Bronchial epithelial cell (primary cell): ENCODE measurements around the gene SLC2A8. TPM values are rescaled to one million over a fixed set of nuclear protein-coding genes. Genes with fewer than 3 reads are reported as not detected.
A peak's percentile ranks its signal among the peaks of the same experiment; 100 is the strongest.

Experiments
- DNase-seq: peaks from one replicate; pipeline ENCODE4 v3.0.0-alpha.2; 2010; ENCODE audit warnings: low read depth
- FAIRE-seq: peaks from 2 replicates; lab custom pipeline; 2011; peaks lifted over from hg19 to GRCh38; lab: Jason Lieb, UNC
- H3K27me3 ChIP-seq: 2 replicates; pipeline ENCODE4 v1.5.1; 2011; ENCODE audit warnings: low read length; ENCODE audit not compliant: control insufficient read depth, insufficient read depth
- H3K36me3 ChIP-seq: 2 replicates; pipeline ENCODE4 v1.5.1; 2011; ENCODE audit warnings: low read length; ENCODE audit not compliant: control insufficient read depth, insufficient read depth
- H3K4me3 ChIP-seq: 2 replicates; pipeline ENCODE4 v1.5.1; 2011; ENCODE audit warnings: mild to moderate bottlenecking, low read depth, low read length, control low read depth
- total RNA-seq: library from RNA; depleted of rRNA; stranded (reverse); fragments of >200 nt; gene quantifications from 2 replicates; pipeline ENCODE4 v1.2.1, GENCODE V29; 2014
- TF ChIP-seq, protein P1 (sequence below): IDR thresholded peaks from 2 replicates; pipeline ENCODE4 v1.5.1; 2011; ENCODE audit warnings: mild to moderate bottlenecking, moderate library complexity, low read length, control low read depth, inconsistent platforms; ENCODE audit not compliant: insufficient read depth, severe bottlenecking

Gene SLC2A8
- total RNA-seq, 1 donor from 2014 or later, result 4.5 TPM

DNA sequence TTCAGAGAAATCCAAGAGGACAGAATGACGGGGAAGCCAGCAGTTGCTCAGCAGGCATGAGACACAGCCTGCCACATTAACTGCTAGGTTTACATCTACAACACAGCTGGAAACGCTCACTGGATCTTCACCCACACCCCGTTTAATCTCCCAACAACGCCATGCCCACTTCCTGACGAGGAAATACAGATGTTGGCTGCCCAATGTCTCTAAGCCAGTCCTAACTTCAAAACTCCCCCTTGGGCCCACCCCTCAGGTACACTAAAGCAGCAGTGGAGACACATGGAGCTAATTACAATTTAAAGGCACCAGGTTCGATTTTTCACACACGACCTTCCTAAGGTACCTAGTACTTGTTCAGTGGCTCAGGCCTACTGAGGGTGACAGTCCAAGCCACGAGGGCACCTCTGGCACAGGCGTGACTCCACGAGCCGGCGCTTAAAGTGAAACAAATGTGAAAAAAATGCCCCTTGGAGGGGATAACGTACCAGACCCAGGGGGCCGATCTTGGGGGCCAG, 53.3 kb downstream of the SLC2A8 start:
- no peak for FAIRE-seq
- no peaks in the 10 kb centered on the region for H3K27me3 ChIP-seq
- TF ChIP-seq, protein P1, sequence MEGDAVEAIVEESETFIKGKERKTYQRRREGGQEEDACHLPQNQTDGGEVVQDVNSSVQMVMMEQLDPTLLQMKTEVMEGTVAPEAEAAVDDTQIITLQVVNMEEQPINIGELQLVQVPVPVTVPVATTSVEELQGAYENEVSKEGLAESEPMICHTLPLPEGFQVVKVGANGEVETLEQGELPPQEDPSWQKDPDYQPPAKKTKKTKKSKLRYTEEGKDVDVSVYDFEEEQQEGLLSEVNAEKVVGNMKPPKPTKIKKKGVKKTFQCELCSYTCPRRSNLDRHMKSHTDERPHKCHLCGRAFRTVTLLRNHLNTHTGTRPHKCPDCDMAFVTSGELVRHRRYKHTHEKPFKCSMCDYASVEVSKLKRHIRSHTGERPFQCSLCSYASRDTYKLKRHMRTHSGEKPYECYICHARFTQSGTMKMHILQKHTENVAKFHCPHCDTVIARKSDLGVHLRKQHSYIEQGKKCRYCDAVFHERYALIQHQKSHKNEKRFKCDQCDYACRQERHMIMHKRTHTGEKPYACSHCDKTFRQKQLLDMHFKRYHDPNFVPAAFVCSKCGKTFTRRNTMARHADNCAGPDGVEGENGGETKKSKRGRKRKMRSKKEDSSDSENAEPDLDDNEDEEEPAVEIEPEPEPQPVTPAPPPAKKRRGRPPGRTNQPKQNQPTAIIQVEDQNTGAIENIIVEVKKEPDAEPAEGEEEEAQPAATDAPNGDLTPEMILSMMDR, result no peak
- no peak for DNase-seq
- H3K4me3 ChIP-seq, result peak overlapping the region; percentile 89
- peaks cover 28% of the 10 kb centered on the region for H3K36me3 ChIP-seq

- Histone ChIP-seq H3K27me3 (no peaks in the 10 kb centered on the region), H3K4me3 (peak within 1 kb of the TSS; percentile 89), H3K36me3 (peaks cover 31% of the 10 kb centered on the region)
- DNase-seq, result peak; percentile 78
- TF ChIP-seq, protein P1, result no peak
- FAIRE-seq, result no peak
Observed at GRCh38 chr9:127450830-127451607, 54.0 kb downstream of the SLC2A8 start, which contains the start of the genes LRSAM1 and RPL12. Gene LRSAM1 (plus strand): TSS chr9:127451510. CDS start chr9:127454528, 3,018 bp downstream. Gene RPL12 (minus strand): TSS chr9:127451406. CDS start chr9:127451317, 89 bp downstream.

GRCh38 chr9:127451608-127451857, 54.6 kb downstream of the SLC2A8 start:
- Histone ChIP-seq H3K36me3 (peaks cover 31% of the 10 kb centered on the region), H3K27me3 (no peaks in the 10 kb centered on the region), H3K4me3 (peak overlapping the region; percentile 89)
- DNase-seq (no peak), FAIRE-seq (no peak)
- TF ChIP-seq, protein P1, result no peak

DNA sequence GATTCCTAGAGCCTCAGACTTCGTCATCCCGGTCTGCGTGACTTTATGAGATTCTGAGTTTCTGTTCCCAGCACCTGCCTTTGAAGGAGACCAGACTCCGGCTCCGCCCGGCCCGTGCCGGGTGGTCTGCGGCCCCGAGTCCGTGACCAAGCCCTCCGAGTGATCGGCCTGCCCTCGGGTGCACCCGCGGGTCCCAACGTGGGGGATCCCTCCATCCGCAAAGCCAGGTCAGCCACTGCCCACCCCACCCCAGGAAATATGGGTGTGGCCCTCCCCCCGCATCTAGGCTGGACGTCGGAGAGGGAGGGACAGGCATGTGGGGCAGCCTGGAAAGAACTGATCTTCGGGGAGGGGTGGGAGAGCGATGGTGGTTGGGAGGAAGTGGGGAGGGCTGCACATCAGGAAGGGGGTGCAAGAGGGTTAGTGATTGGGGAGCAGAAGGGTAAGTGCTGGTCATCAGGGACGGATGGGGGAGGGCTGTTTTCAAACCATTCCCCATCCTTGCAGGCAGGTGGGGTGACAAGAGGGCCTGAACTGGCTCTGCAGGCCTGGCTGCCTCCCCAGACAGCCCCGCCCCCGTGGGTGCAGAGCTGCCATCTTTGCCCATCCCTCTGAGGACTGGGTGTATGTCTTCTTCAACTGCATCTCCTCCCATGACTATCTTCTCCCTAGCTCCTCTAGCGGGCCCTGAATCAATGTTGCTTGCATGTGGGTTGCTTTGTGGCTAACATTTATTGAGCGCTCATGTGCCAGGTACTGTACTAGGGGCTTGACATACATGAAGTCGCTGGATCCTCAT, 55.1 kb downstream of the SLC2A8 start:
- FAIRE-seq, result no peak
- H3K36me3 ChIP-seq, result peaks cover 33% of the 10 kb centered on the region
- no peaks in the 10 kb centered on the region for H3K27me3 ChIP-seq
- H3K4me3 ChIP-seq, result peak overlapping the region; percentile 89
- DNase-seq, result peak; percentile 46
- TF ChIP-seq, protein P1, result no peak

GRCh38 chr9:127452691-127453090, 55.7 kb downstream of the SLC2A8 start:
- TF ChIP-seq, protein P1, result no peak
- peaks cover 40% of the 10 kb centered on the region for H3K36me3 ChIP-seq
- H3K4me3 ChIP-seq, result no peak overlapping the region
- H3K27me3 ChIP-seq, result no peaks in the 10 kb centered on the region
- no peak for FAIRE-seq
- no peak for DNase-seq
